Fibroblast of the aortic adventitia (primary cell): ENCODE data around the gene ATP1A3. TPM values are rescaled to one million over a fixed set of nuclear protein-coding genes. Genes with fewer than 3 reads are reported as not detected.
A peak's percentile ranks its signal among the peaks of the same experiment; 100 is the strongest.
"Not testable (repeated sequence)": the region's sequence is repeated elsewhere in the genome, so short reads cannot be mapped to it uniquely, and the experiment has no call there.

Source experiments
- DNase-seq: peaks from one replicate; pipeline ENCODE4 v3.0.0-alpha.2; 2010; ENCODE audit warnings: low read depth
- H3K4me3 ChIP-seq: 2 replicates; pipeline ENCODE4 v1.5.1; 2011; ENCODE audit warnings: low read depth, mild to moderate bottlenecking, control low read depth, low read length, moderate library complexity
- total RNA-seq: library from RNA; depleted of rRNA; stranded (reverse); fragments of >200 nt; gene quantifications from 2 replicates; pipeline ENCODE4 v1.2.3, GENCODE V29; 2012; ENCODE audit warnings: low replicate concordance
- TF ChIP-seq, protein P1 (sequence below): IDR thresholded peaks from 2 replicates; pipeline ENCODE4 v1.5.1; 2011; ENCODE audit warnings: mild to moderate bottlenecking, low read length, control low read depth, inconsistent platforms; ENCODE audit not compliant: insufficient read depth

The ATP1A3 gene
- total RNA-seq, 1 donor: not detected

GRCh38 chr19:41998246-41999020 is 4.4 kb upstream of the ATP1A3 start:
- H3K4me3 ChIP-seq: no peak overlapping the region
- TF ChIP-seq, protein P1, sequence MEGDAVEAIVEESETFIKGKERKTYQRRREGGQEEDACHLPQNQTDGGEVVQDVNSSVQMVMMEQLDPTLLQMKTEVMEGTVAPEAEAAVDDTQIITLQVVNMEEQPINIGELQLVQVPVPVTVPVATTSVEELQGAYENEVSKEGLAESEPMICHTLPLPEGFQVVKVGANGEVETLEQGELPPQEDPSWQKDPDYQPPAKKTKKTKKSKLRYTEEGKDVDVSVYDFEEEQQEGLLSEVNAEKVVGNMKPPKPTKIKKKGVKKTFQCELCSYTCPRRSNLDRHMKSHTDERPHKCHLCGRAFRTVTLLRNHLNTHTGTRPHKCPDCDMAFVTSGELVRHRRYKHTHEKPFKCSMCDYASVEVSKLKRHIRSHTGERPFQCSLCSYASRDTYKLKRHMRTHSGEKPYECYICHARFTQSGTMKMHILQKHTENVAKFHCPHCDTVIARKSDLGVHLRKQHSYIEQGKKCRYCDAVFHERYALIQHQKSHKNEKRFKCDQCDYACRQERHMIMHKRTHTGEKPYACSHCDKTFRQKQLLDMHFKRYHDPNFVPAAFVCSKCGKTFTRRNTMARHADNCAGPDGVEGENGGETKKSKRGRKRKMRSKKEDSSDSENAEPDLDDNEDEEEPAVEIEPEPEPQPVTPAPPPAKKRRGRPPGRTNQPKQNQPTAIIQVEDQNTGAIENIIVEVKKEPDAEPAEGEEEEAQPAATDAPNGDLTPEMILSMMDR: peak; percentile 71
- peak; percentile 27 for DNase-seq

DNA sequence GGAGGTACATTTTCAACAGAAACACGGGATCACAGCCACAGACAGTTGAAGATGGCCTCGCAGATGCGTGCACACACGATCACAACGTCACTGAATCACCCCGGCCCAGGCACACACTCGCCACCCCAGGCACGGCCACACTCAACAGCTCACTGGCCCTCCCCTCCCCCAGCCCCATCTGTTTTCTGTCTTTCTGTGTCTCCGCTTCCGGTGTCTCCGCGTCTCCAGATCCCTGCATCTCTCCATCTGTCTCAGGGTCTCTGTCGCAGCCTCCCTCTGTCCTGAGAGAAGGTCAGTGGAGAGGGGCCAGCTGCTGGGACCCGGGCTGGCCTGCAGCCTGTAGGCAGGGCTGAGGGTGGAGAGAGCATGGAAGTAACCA is 3.8 kb upstream of the ATP1A3 start:
- TF ChIP-seq, protein P1: no peak
- no peak overlapping the region for H3K4me3 ChIP-seq
- DNase-seq: no peak

GRCh38 chr19:41997121-41997850 is 3.3 kb upstream of the ATP1A3 start:
- DNase-seq: peak; percentile 38
- TF ChIP-seq, protein P1: no peak
- no peak overlapping the region for H3K4me3 ChIP-seq

- no peak overlapping the region for H3K4me3 ChIP-seq
- no peak for DNase-seq
- TF ChIP-seq, protein P1: no peak
Measured at GRCh38 chr19:41995959-41996797, 2.1 kb upstream of the ATP1A3 start.

- TF ChIP-seq, protein P1: no peak
- no peak overlapping the region for H3K4me3 ChIP-seq
- DNase-seq: no peak
Measured at GRCh38 chr19:41994994-41995958, 1.2 kb upstream of the ATP1A3 start.

DNA sequence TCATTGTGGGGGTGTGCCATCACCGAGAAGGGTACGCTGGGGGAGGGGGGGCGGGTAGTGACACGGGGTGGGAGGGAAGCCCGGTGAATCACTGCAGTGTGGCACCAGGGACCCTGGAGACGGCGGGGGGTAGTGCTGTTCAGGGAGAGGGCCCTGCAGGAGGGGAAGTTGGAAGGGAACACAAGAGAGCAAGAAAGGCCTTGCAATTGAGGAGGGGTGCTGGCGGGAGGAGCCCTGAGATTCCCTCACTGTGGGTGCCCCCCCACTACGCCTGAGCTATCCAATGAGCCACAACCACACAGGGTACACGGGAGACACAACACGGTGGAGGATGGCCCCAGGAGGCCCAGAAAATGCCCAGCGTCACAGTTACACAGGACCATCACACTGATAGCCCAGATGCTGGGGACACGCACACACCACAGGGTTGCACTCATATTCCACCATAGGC is 516 bp upstream of the ATP1A3 start:
- H3K4me3 ChIP-seq: no peak overlapping the region
- DNase-seq: no peak
- TF ChIP-seq, protein P1: no peak

DNA sequence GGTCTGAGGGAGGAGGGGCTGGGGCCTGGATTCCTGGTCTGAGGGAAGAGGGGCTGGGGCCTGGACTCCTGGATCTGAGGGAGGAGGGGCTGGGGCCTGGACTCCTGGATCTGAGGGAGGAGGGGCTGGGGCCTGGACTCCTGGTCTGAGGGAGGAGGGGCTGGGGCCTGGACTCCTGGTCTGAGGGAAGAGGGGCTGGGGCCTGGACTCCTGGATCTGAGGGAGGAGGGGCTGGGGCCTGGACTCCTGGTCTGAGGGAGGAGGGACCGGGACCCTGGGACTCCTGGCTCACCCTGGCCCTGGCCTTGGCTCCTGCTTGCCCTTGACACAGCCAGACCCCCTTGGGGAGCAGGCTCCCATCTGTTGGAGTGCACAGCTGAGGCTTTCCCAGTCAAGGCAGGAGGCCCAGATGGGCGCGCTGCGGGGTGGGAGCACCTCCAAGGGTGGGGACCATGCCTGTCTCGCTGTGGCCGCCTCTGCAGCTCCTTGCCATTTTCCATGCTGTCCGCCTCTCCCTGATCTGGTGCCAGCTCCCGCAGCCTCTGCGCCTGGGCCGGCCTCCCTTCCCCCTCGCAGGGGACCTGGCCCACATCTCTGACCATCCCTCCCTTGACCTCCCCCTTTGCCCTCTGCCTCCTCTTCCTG is 2.0 kb downstream of the ATP1A3 start:
- H3K4me3 ChIP-seq, DNase-seq: not testable (repeated sequence)
